Endothelial cell of umbilical vein (primary cell): ENCODE data around the gene SNCB. TPM values are rescaled to one million over a fixed set of nuclear protein-coding genes. Genes with fewer than 3 reads are reported as not detected.

Source experiments
- BruUV-seq: library from RNA; stranded (reverse); fragments of 400-500 nt; replicated peaks from 2 replicates; lab custom pipeline; 2021; lab: Mats Ljungman, UMichigan
- CTCF ChIA-PET: fragments of 300-600, 350-600 bp; sonication (Branson Sonifier 250); formaldehyde crosslinking; loops from one replicate; lab custom pipeline; 2021; ENCODE audit warnings: antibody characterized with exemption, inconsistent platforms; lab: Charles Lee
- POLR2A ChIA-PET: fragments of 300-600, 350-600 bp; sonication (Branson Sonifier 250); formaldehyde crosslinking; loops from one replicate; lab custom pipeline; 2021; ENCODE audit warnings: antibody characterized with exemption, inconsistent platforms; lab: Charles Lee
- DNase-seq: peaks from one replicate; pipeline ENCODE4 v3.0.0-alpha.2; 2011; ENCODE audit warnings: low read depth, low spot score
- FAIRE-seq: peaks from 2 replicates; lab custom pipeline; 2011; peaks lifted over from hg19 to GRCh38; lab: Jason Lieb, UNC
- H2AFZ ChIP-seq: 2 replicates; pipeline ENCODE4 v1.6.0; 2012; ENCODE audit warnings: low read depth, low read length, control low read depth, inconsistent platforms
- H3K27ac ChIP-seq: 2 replicates; pipeline ENCODE4 v1.5.1; 2011; ENCODE audit warnings: low read depth, mild to moderate bottlenecking, control low read depth, low read length, moderate library complexity; ENCODE audit not compliant: insufficient read depth
- H3K27me3 ChIP-seq, 2 experiments: 2 replicates each; pipeline versions ENCODE4 v1.6.0 to v1.6.1; 2011; ENCODE audit warnings: low read length in 2 of 2, mixed read lengths in 1 of 2; ENCODE audit not compliant: control insufficient read depth in 2 of 2, insufficient read depth in 2 of 2
- H3K36me3 ChIP-seq, 2 experiments: 2 replicates in 1 of 2; 3 replicates in 1 of 2; pipeline ENCODE4 v1.5.1; 2011; ENCODE audit warnings: low read length in 2 of 2, mild to moderate bottlenecking in 1 of 2, moderate library complexity in 1 of 2; ENCODE audit not compliant: control insufficient read depth in 2 of 2, insufficient read depth in 2 of 2; ENCODE audit errors: extremely low read depth in 1 of 2
- H3K4me1 ChIP-seq: 3 replicates; pipeline ENCODE4 v1.5.1; 2011; ENCODE audit warnings: mild to moderate bottlenecking, low read length; ENCODE audit not compliant: control insufficient read depth, insufficient read depth; ENCODE audit errors: extremely low read depth
- H3K4me2 ChIP-seq: 2 replicates; pipeline ENCODE4 v1.6.1; 2011; ENCODE audit warnings: low read length, control low read depth, mixed read lengths; ENCODE audit not compliant: insufficient read depth
- H3K4me3 ChIP-seq, 3 experiments: fragments of 200-600 bp in 1 of 3; sonication (generic), shearing (Covaris generic) in 1 of 3; replicated peaks in 1 of 3; 2 replicates each; pipeline ENCODE4 v1.5.1; 2011 to 2016; ENCODE audit warnings: control low read depth in 3 of 3, low read length in 3 of 3, mild to moderate bottlenecking in 2 of 3, inconsistent platforms in 1 of 3, low read depth in 1 of 3, moderate library complexity in 1 of 3; ENCODE audit not compliant: insufficient read depth in 1 of 3
- H3K79me2 ChIP-seq: 2 replicates; pipeline ENCODE4 v1.6.0; 2012; ENCODE audit warnings: low read length, inconsistent platforms; ENCODE audit not compliant: control insufficient read depth, insufficient read depth
- H3K9ac ChIP-seq: replicated peaks from 2 replicates; pipeline ENCODE3; 2011; ENCODE audit warnings: low read length, control low read depth; ENCODE audit not compliant: insufficient read depth; ENCODE audit errors: extremely low read depth
- H3K9me1 ChIP-seq: replicated peaks from 3 replicates; pipeline ENCODE4 v1.6.0; 2011; ENCODE audit warnings: mild to moderate bottlenecking, low read length; ENCODE audit not compliant: control insufficient read depth, insufficient read depth; ENCODE audit errors: extremely low read depth
- H3K9me3 ChIP-seq: replicated peaks from 2 replicates; pipeline ENCODE4 v1.5.1; 2012; ENCODE audit warnings: low read length, inconsistent platforms; ENCODE audit not compliant: control insufficient read depth, insufficient read depth
- H4K20me1 ChIP-seq: replicated peaks from 2 replicates; pipeline ENCODE3; 2011; ENCODE audit warnings: mild to moderate bottlenecking, low read length; ENCODE audit not compliant: control insufficient read depth, insufficient read depth; ENCODE audit errors: extremely low read depth
- EZH2 ChIP-seq: IDR thresholded peaks from 2 replicates; pipeline ENCODE4 v1.6.1; 2012; ENCODE audit warnings: borderline replicate concordance, low read depth, mild to moderate bottlenecking, moderate library complexity, low read length, inconsistent platforms; ENCODE audit not compliant: severe bottlenecking
- FOS ChIP-seq: IDR thresholded peaks from 2 replicates; pipeline ENCODE4 v1.6.1; 2011; ENCODE audit warnings: mild to moderate bottlenecking, low read length, moderate library complexity, borderline replicate concordance; ENCODE audit not compliant: insufficient read depth
- GATA2 ChIP-seq: IDR thresholded peaks from 2 replicates; pipeline ENCODE4 v1.7.0; 2011; ENCODE audit warnings: low read depth, mild to moderate bottlenecking, moderate library complexity, mixed read lengths, low read length; ENCODE audit not compliant: insufficient read length, insufficient read depth
- JUN ChIP-seq: IDR thresholded peaks from 2 replicates; pipeline ENCODE4 v1.6.1; 2011; ENCODE audit warnings: borderline replicate concordance, low read depth; ENCODE audit not compliant: insufficient read length, insufficient read depth
- MYC ChIP-seq: IDR thresholded peaks from one replicate; pipeline ENCODE4 v1.6.1; 2011; ENCODE audit warnings: mild to moderate bottlenecking, low read depth, low read length
- POLR2A ChIP-seq: IDR thresholded peaks from 2 replicates; pipeline ENCODE4 v1.6.1; 2012; ENCODE audit warnings: low read depth, mild to moderate bottlenecking, control low read depth, low read length
- POLR2AphosphoS5 ChIP-seq: IDR thresholded peaks from 2 replicates; pipeline ENCODE4 v1.6.1; 2012; ENCODE audit warnings: low read depth, mild to moderate bottlenecking, control low read depth, low read length, moderate library complexity; ENCODE audit not compliant: insufficient read depth
- dilution Hi-C: fragments of 300-500 bp; cut with MboI; formaldehyde crosslinking; loops from one replicate; pipeline ENCODE4 v1.15.0; 2019; ENCODE audit warnings: low sequenced_read_pairs; ENCODE audit not compliant: extremely low pct_ligation_motif_present
- intact Hi-C: fragments of 100-400 bp; cut with micrococcal nuclease; formaldehyde crosslinking; loops from one replicate; pipeline ENCODE4 v1.10.0; 2022
- polyA plus RNA-seq, 4 experiments: library from polyadenylated mRNA; depleted of rRNA in 3 of 4; stranded (reverse) in 3 of 4; unstranded in 1 of 4; fragments of >200 nt; gene quantifications; 2 replicates each; pipeline versions ENCODE4 v1.2.1 to v1.2.3, GENCODE V29; 2011 to 2012; ENCODE audit warnings: missing spikeins in 1 of 4
- total RNA-seq: library from RNA; stranded (reverse); gene quantifications from 2 replicates; pipeline ENCODE4 v1.2.3, GENCODE V29; 2021
- TF ChIP-seq, protein P1 (sequence below), 2 donors: IDR thresholded peaks; 1 replicate in 1 of 2; 2 replicates in 1 of 2; pipeline ENCODE4 v1.5.1; 2011; ENCODE audit warnings: low read length in 2 of 2, mild to moderate bottlenecking in 2 of 2, moderate library complexity in 2 of 2, control low read depth in 1 of 2, inconsistent platforms in 1 of 2, low read depth in 1 of 2; ENCODE audit not compliant: insufficient read depth in 1 of 2; ENCODE audit errors: extremely low read depth in 1 of 2
- TF ChIP-seq, protein P2 (sequence below): IDR thresholded peaks from 2 replicates; pipeline ENCODE4 v1.6.1; 2011; ENCODE audit not compliant: insufficient read depth, insufficient read length

SNCB gene
- total and polyA plus RNA-seq, 2 donors (not counting 3 experiments of a cell fraction or from before 2014, with no cell fraction given): 0.08 TPM; not detected in 1

DNA sequence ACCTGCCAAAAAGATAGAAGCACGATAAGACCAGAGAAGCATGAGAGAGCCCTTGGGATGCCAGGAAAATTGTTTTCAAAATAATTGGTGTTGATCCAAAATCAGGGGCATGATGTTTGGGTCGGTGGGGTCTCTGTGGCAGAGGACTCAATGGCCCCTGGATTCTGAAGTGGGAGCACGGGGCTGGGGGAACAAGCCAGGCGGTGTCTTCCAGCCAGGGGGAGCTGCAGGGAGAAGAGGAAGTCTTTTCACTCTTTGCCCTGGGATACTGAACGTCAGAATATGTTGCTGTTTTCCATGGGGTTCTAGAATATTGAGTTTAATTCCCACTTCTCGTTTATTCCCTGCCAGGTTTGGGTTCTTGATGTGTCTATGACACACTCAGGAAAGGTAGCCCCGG, 37.3 kb upstream of the SNCB start:
- ChIA-PET CTCF (no interaction called here), POLR2A (no interaction called here)
- H3K36me3 ChIP-seq: no peaks in the 10 kb centered on the region
- H3K4me2 ChIP-seq: no peak overlapping the region
- no peaks in the 10 kb centered on the region for H3K9me3 ChIP-seq
- H3K4me3 ChIP-seq: no peak overlapping the region
- peaks cover 9 to 26% of the 10 kb centered on the region in 2 experiments for H3K27me3 ChIP-seq
- no peak for FAIRE-seq
- no peaks in the 10 kb centered on the region for H3K79me2 ChIP-seq
- DNase-seq: no peak
- dilution Hi-C loops (no loop called here), intact Hi-C loops (loop anchor here (10.0 kb wide), 1 partner anchor 217 kb away; no protein-coding TSS in a partner anchor)
- no TSS peak for BruUV-seq
- no peak overlapping the region for H2AFZ ChIP-seq
- TF ChIP-seq EZH2 (no peak), POLR2AphosphoS5 (no peak), JUN (no peak), GATA2 (no peak), MYC (no peak), POLR2A (no peak), FOS (no peak)
- TF ChIP-seq, protein P1, sequence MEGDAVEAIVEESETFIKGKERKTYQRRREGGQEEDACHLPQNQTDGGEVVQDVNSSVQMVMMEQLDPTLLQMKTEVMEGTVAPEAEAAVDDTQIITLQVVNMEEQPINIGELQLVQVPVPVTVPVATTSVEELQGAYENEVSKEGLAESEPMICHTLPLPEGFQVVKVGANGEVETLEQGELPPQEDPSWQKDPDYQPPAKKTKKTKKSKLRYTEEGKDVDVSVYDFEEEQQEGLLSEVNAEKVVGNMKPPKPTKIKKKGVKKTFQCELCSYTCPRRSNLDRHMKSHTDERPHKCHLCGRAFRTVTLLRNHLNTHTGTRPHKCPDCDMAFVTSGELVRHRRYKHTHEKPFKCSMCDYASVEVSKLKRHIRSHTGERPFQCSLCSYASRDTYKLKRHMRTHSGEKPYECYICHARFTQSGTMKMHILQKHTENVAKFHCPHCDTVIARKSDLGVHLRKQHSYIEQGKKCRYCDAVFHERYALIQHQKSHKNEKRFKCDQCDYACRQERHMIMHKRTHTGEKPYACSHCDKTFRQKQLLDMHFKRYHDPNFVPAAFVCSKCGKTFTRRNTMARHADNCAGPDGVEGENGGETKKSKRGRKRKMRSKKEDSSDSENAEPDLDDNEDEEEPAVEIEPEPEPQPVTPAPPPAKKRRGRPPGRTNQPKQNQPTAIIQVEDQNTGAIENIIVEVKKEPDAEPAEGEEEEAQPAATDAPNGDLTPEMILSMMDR (IDR thresholded peaks at IDR 0.05; ENCODE audit: extremely low read depth in 1 of 2, insufficient read depth in 1 of 2, low read depth in 1 of 2, low read length in 2 of 2): no peak
- TF ChIP-seq, protein P2, sequence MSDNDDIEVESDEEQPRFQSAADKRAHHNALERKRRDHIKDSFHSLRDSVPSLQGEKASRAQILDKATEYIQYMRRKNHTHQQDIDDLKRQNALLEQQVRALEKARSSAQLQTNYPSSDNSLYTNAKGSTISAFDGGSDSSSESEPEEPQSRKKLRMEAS: no peak
- H3K4me1 ChIP-seq: no peaks in the 10 kb centered on the region
- H3K9me1 ChIP-seq: no peaks in the 10 kb centered on the region
- H4K20me1 ChIP-seq: no peaks in the 10 kb centered on the region
- H3K9ac ChIP-seq: no peak overlapping the region
- H3K27ac ChIP-seq: no peak overlapping the region
